AG04449 (cell line): Measurements from ENCODE around the gene CCDC116.
"Not testable (repeated sequence)": the region's sequence is repeated elsewhere in the genome, so short reads cannot be mapped to it uniquely, and the experiment has no call there.

Source experiments
- CTCF ChIA-PET: fragments of 350-600 bp; formaldehyde crosslinking; extraction: SDS; loops from one replicate; lab custom pipeline; 2021; ENCODE audit warnings: antibody characterized with exemption; lab: Yijun Ruan, JAX
- POLR2A ChIA-PET: fragments of 400-600, 350-600 bp; formaldehyde crosslinking; extraction: SDS; loops from one replicate; lab custom pipeline; 2020; ENCODE audit warnings: antibody characterized with exemption, inconsistent platforms; lab: Yijun Ruan, JAX
- DNase-seq: peaks from one replicate; pipeline ENCODE4 v3.0.0-alpha.2; 2010; ENCODE audit warnings: low read depth, low spot score
- H3K4me3 ChIP-seq: 2 replicates; pipeline ENCODE4 v1.5.1; 2011; ENCODE audit warnings: low read depth, mild to moderate bottlenecking, control low read depth, low read length
- TF ChIP-seq, protein P1 (sequence below): IDR thresholded peaks from one replicate; pipeline ENCODE4 v1.5.1; 2011; ENCODE audit warnings: mild to moderate bottlenecking, moderate library complexity, low read length, control low read depth, inconsistent platforms; ENCODE audit not compliant: insufficient read depth; ENCODE audit errors: missing control alignments

CCDC116 gene

GRCh38 chr22:21598302-21598701 lies 34.3 kb upstream of the CCDC116 start:
- TF ChIP-seq, protein P1, sequence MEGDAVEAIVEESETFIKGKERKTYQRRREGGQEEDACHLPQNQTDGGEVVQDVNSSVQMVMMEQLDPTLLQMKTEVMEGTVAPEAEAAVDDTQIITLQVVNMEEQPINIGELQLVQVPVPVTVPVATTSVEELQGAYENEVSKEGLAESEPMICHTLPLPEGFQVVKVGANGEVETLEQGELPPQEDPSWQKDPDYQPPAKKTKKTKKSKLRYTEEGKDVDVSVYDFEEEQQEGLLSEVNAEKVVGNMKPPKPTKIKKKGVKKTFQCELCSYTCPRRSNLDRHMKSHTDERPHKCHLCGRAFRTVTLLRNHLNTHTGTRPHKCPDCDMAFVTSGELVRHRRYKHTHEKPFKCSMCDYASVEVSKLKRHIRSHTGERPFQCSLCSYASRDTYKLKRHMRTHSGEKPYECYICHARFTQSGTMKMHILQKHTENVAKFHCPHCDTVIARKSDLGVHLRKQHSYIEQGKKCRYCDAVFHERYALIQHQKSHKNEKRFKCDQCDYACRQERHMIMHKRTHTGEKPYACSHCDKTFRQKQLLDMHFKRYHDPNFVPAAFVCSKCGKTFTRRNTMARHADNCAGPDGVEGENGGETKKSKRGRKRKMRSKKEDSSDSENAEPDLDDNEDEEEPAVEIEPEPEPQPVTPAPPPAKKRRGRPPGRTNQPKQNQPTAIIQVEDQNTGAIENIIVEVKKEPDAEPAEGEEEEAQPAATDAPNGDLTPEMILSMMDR = no peak
- no peak for DNase-seq
- no peak overlapping the region for H3K4me3 ChIP-seq
- CTCF ChIA-PET = interaction anchor here (0.9 to 1.8 kb wide), 2 partner anchors 31 to 48 kb away, joined by 3 to 7 read pairs; partner anchors contain the start of gene YDJC
- POLR2A ChIA-PET = no interaction called here

DNA sequence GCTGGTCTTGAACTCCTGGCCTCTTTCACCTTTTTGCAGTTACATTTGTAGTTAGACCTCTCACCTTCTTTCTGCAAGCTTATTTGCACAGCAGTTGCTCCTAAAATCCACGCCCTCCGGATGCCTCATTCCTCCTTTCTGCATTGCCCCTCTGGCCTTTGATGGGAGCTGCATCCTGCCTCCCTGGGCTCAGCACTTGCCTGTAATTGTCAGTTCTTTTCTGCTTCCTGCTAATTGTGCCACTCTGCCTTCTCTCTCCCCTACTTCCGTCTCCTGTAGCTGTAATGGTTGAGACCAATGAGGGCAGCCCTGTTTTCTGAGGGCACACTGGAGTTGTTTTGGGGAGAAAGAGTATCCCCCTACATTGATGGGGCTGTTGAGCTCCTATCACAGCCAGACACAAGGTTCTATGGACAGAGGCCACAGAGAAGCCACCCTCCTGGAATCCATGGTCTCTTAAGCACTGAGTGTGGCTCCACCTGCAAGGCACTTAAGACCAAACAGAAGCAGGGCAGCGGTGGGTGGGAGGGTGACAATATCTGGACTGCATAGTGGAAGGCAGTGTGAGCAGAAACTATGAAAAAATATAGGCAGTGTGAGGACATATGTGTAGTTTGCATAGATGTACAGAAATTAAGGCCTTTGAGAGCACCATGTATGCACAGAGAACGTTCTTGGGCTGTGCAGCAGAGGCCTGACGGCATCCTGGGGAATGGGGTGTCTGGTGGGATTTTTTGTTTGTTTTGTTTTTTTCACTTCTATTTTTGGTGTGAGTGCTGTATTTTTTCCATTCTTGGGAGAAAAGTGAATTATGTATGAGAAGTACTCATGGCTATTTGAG lies 33.3 kb upstream of the CCDC116 start:
- H3K4me3 ChIP-seq = no peak overlapping the region
- DNase-seq = no peak
- TF ChIP-seq, protein P1 = no peak
- POLR2A ChIA-PET = no interaction called here
- CTCF ChIA-PET = interaction anchor here (0.9 to 1.8 kb wide), 2 partner anchors 30 to 47 kb away, joined by 3 to 7 read pairs; partner anchors contain the start of gene YDJC

GRCh38 chr22:21602579-21602978 lies 30.0 kb upstream of the CCDC116 start:
- no peak for DNase-seq
- TF ChIP-seq, protein P1 = no peak
- ChIA-PET POLR2A (interaction anchor here (0.6 kb wide), 1 partner anchor 8 kb away, joined by 4 read pairs; no protein-coding TSS in a partner anchor), CTCF (interaction anchor here (1.2 to 1.8 kb wide), 3 partner anchors 10 to 27 kb away, joined by 3 to 9 read pairs (median 4); partner anchors contain the start of gene YDJC)
- no peak overlapping the region for H3K4me3 ChIP-seq

DNA sequence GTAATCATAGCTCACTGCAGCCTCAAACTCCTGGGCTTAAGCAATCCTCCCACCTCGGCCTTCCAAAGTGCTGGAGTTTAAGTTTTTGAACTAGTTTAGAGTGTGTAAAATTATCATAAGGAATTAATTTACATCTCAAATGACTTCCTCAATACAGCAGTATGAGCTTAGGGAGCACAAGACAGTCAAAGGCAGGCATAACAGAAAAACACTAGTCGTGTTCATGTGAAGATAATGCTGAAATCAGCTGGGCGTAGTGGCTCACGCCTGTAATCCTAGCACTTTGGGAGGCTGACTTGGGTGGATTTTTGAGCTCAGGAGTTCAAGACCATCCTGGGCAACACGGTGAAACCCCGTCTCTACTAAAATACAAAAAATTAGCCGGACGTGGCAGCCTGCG lies 28.6 kb upstream of the CCDC116 start:
- POLR2A ChIA-PET = no interaction called here
- TF ChIP-seq, protein P1 = no peak
- CTCF ChIA-PET = interaction anchor here (1.3 to 4.4 kb wide), 3 partner anchors 11 to 38 kb away, joined by 4 to 19 read pairs (median 4); partner anchors contain the start of genes SDF2L1 and YDJC
- no peak for DNase-seq
- no peak overlapping the region for H3K4me3 ChIP-seq

DNA sequence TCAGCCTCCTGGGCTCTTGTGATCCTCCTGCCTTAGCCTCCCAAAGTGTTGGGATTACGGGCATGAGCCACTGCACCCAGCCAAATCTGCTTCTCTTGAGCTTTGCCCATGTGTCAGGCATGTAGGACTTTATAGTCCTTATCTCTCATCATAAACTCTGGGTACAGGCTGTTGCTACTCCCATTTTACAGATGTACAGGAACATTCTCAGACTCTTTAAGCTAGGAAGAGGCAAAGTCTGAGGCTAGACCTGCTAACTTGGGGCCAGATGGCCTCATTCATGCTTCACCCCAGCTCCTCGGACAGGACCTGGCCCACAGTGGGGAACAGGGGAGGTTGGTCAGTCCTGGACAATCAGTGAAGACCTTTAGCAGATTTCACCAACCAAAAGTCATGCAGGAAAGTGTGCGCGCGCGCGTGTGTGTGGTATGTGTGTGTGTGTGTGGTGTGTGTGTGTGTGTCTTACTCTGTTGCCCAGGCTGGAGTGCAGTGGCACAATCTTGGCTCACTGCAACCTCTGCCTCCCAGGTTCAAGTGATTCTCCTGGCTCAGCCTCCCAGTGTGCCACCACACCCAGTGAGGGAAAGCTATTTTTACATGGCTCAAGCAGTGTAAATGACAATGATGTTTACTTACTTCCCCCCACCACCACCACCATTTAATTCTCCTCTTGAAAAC lies 26.5 kb upstream of the CCDC116 start:
- no peak for DNase-seq
- no peak overlapping the region for H3K4me3 ChIP-seq
- ChIA-PET POLR2A (interaction anchor here (0.7 kb wide), 1 partner anchor 25 kb away, joined by 3 read pairs; no protein-coding TSS in a partner anchor), CTCF (interaction anchor here (1.8 to 4.4 kb wide), 2 partner anchors 12 to 24 kb away, joined by 6 to 19 read pairs; partner anchors contain the start of gene YDJC)
- TF ChIP-seq, protein P1 = no peak

DNA sequence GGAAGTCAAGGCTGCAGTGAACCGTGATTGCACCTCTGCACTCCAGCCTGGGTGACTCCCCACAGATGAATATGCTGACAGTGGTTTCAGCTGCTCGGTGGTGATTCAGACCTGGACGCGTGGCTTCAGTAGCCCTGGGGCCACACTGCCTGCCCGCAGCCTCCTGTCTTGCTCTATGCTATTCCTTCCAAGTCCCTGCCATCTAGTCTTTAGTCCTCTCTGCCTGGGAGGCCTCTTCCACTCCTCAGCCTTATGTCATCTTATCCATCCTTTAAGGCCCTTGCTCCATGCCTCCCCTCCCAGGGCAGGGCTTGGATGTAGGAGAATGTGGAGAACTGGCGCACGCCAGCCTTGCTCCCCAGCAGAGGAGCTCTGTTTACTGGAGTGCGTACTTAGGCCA lies 25.8 kb upstream of the CCDC116 start:
- POLR2A ChIA-PET = interaction anchor here (0.7 kb wide), 1 partner anchor 26 kb away, joined by 3 read pairs; no protein-coding TSS in a partner anchor
- CTCF ChIA-PET = interaction anchor here (1.1 to 4.4 kb wide), 3 partner anchors 12 to 62 kb away, joined by 3 to 19 read pairs (median 6); partner anchors contain the start of gene YDJC
- DNase-seq = no peak
- H3K4me3 ChIP-seq = no peak overlapping the region
- TF ChIP-seq, protein P1 = no peak

GRCh38 chr22:21609556-21610157 lies 22.9 kb upstream of the CCDC116 start:
- ChIA-PET POLR2A (interaction anchor here (1.0 kb wide), 1 partner anchor 7 kb away, joined by 4 read pairs; no protein-coding TSS in a partner anchor), CTCF (interaction anchor here (1.0 to 4.2 kb wide), 5 partner anchors 9 to 41 kb away, joined by 3 to 19 read pairs (median 3); partner anchors contain the start of gene YDJC)
- not testable (repeated sequence) for H3K4me3 ChIP-seq, DNase-seq
